Neural progenitor cell (in vitro differentiated cells): ENCODE results near the gene CENPC.

Experiments
- EZH2 ChIP-seq: fragments of 200-600 bp; sonication (generic); IDR thresholded peaks from 2 replicates; pipeline ENCODE4 v1.6.1; 2017; ENCODE audit warnings: antibody characterized with exemption, mild to moderate bottlenecking, moderate library complexity
- EZH2phosphoT487 ChIP-seq: fragments of 200-600 bp; sonication (generic); IDR thresholded peaks from 2 replicates; pipeline ENCODE4 v1.6.1; 2017; ENCODE audit warnings: antibody characterized with exemption
- TF ChIP-seq, protein P1 (sequence below): fragments of 200-600 bp; sonication (generic); IDR thresholded peaks from 2 replicates; pipeline ENCODE4 v1.5.1; 2017; ENCODE audit warnings: antibody characterized with exemption, mild to moderate bottlenecking

DNA sequence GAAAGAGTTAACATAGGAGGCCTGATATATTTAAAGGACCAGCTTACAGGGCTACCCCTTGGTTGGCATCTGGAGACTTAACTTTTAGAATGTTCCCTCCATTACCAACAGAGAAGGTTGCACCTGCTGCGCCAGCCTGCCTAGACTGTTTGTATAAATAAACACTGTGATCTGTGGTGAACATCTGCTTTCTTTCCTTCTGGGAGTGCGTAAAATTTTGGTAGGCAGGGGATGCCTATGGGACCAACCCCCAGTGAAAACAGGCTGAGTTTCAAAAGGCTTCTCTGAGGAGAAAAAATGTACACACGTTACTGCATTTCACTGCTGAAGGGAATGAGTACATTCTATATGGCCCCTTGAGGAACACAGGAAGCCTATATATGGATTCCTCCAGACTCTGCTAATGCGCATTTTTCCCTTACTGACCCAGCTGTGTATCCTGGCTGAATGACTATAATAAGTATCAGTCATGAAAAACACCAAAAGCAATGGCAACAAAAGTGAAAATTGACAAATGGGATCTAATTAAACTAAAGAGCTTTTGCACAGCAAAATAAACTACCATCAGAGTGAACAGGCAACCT is 13.8 kb downstream of the CENPC start:
- TF ChIP-seq, protein P1, sequence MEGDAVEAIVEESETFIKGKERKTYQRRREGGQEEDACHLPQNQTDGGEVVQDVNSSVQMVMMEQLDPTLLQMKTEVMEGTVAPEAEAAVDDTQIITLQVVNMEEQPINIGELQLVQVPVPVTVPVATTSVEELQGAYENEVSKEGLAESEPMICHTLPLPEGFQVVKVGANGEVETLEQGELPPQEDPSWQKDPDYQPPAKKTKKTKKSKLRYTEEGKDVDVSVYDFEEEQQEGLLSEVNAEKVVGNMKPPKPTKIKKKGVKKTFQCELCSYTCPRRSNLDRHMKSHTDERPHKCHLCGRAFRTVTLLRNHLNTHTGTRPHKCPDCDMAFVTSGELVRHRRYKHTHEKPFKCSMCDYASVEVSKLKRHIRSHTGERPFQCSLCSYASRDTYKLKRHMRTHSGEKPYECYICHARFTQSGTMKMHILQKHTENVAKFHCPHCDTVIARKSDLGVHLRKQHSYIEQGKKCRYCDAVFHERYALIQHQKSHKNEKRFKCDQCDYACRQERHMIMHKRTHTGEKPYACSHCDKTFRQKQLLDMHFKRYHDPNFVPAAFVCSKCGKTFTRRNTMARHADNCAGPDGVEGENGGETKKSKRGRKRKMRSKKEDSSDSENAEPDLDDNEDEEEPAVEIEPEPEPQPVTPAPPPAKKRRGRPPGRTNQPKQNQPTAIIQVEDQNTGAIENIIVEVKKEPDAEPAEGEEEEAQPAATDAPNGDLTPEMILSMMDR: no peak
- TF ChIP-seq EZH2 (no peak), EZH2phosphoT487 (no peak)
